Astrocyte (in vitro differentiated cells and primary cell): ENCODE data around the gene LIX1L. TPM values are rescaled to one million over a fixed set of nuclear protein-coding genes. Genes with fewer than 3 reads are reported as not detected.

Source experiments
- DNase-seq: peaks from one replicate; pipeline ENCODE4 v3.0.0-alpha.2; 2010; ENCODE audit warnings: low read depth
- FAIRE-seq: peaks from 2 replicates; lab custom pipeline; 2011; peaks lifted over from hg19 to GRCh38; lab: Jason Lieb, UNC
- H2AFZ ChIP-seq: 2 replicates; pipeline ENCODE4 v1.6.0; 2012; ENCODE audit warnings: low read depth, low read length, inconsistent platforms
- H3K27ac ChIP-seq: 2 replicates; pipeline ENCODE4 v1.5.1; 2011; ENCODE audit warnings: low read depth, low read length, inconsistent platforms
- H3K27me3 ChIP-seq: 2 replicates; pipeline ENCODE4 v1.6.0; 2011; ENCODE audit warnings: low read length, inconsistent platforms; ENCODE audit not compliant: insufficient read depth
- H3K36me3 ChIP-seq: 2 replicates; pipeline ENCODE4 v1.5.1; 2011; ENCODE audit warnings: low read length, inconsistent platforms; ENCODE audit not compliant: insufficient read depth
- H3K4me1 ChIP-seq: 2 replicates; pipeline ENCODE4 v1.5.1; 2011; ENCODE audit warnings: low read length, inconsistent platforms; ENCODE audit not compliant: insufficient read depth
- H3K4me2 ChIP-seq: 2 replicates; pipeline ENCODE4 v1.6.0; 2012; ENCODE audit warnings: low read length, inconsistent platforms
- H3K4me3 ChIP-seq: 2 replicates; pipeline ENCODE4 v1.5.1; 2011; ENCODE audit warnings: low read depth, mild to moderate bottlenecking, low read length, inconsistent platforms; ENCODE audit not compliant: insufficient read depth
- H3K79me2 ChIP-seq: 2 replicates; pipeline ENCODE4 v1.6.0; 2012; ENCODE audit warnings: mild to moderate bottlenecking, low read length, inconsistent platforms; ENCODE audit not compliant: insufficient read depth
- H3K9ac ChIP-seq: 2 replicates; pipeline ENCODE4 v1.6.0; 2012; ENCODE audit warnings: mild to moderate bottlenecking, low read length, inconsistent platforms
- H3K9me3 ChIP-seq: 2 replicates; pipeline ENCODE4 v1.5.1; 2012; ENCODE audit warnings: low read depth, mild to moderate bottlenecking, low read length, inconsistent platforms; ENCODE audit not compliant: insufficient read depth
- H4K20me1 ChIP-seq: 2 replicates; pipeline ENCODE4 v1.6.0; 2012; ENCODE audit warnings: low read length, inconsistent platforms; ENCODE audit not compliant: insufficient read depth
- H3K27ac Mint-ChIP-seq: one replicate; pipeline ENCODE4 v1.8.0; 2021; ENCODE audit warnings: mild to moderate bottlenecking, mixed read lengths; ENCODE audit not compliant: unreplicated experiment
- H3K27me3 Mint-ChIP-seq: one replicate; pipeline ENCODE4 v1.8.0; 2021; ENCODE audit warnings: low read depth, mixed read lengths; ENCODE audit not compliant: unreplicated experiment
- H3K36me3 Mint-ChIP-seq: one replicate; pipeline ENCODE4 v1.8.0; 2021; ENCODE audit warnings: low read depth, mixed read lengths; ENCODE audit not compliant: unreplicated experiment
- H3K4me1 Mint-ChIP-seq: one replicate; pipeline ENCODE4 v1.8.0; 2021; ENCODE audit warnings: low read depth, mixed read lengths; ENCODE audit not compliant: unreplicated experiment
- H3K4me3 Mint-ChIP-seq: one replicate; pipeline ENCODE4 v1.8.0; 2021; ENCODE audit warnings: mild to moderate bottlenecking, moderate library complexity, mixed read lengths; ENCODE audit not compliant: unreplicated experiment
- H3K9me3 Mint-ChIP-seq: one replicate; pipeline ENCODE4 v1.8.0; 2021; ENCODE audit warnings: mild to moderate bottlenecking, mixed read lengths; ENCODE audit not compliant: unreplicated experiment
- EZH2 ChIP-seq: IDR thresholded peaks from 2 replicates; pipeline ENCODE4 v1.6.1; 2012; ENCODE audit warnings: mild to moderate bottlenecking, low read length, inconsistent platforms; ENCODE audit not compliant: insufficient read depth
- total RNA-seq: library from RNA; stranded (reverse); gene quantifications from 2 replicates; pipeline ENCODE4 v1.2.1, GENCODE V29; 2021
- TF ChIP-seq, protein P1 (sequence below): IDR thresholded peaks from 2 replicates; pipeline ENCODE4 v1.5.1; 2011; ENCODE audit warnings: low read depth, mild to moderate bottlenecking, inconsistent platforms, low read length, moderate library complexity; ENCODE audit not compliant: insufficient read depth

Gene LIX1L
- total RNA-seq, 1 donor from 2014 or later = 37.2 TPM

- Mint-ChIP-seq H3K27me3 (peaks cover 11% of the 10 kb centered on the region), H3K27ac (no peak overlapping the region), H3K4me3 (no peak overlapping the region), H3K9me3 (no peaks in the 10 kb centered on the region), H3K4me1 (peaks cover 20% of the 10 kb centered on the region), H3K36me3 (peaks cover 8% of the 10 kb centered on the region)
- Histone ChIP-seq H3K27ac (no peak overlapping the region), H2AFZ (no peak overlapping the region), H3K4me3 (no peak overlapping the region), H3K4me2 (peak overlapping the region; percentile 77), H3K9ac (no peak overlapping the region), H4K20me1 (no peaks in the 10 kb centered on the region), H3K27me3 (no peaks in the 10 kb centered on the region), H3K4me1 (peaks cover 24% of the 10 kb centered on the region), H3K9me3 (no peaks in the 10 kb centered on the region), H3K79me2 (no peaks in the 10 kb centered on the region), H3K36me3 (no peaks in the 10 kb centered on the region)
- FAIRE-seq (no peak), DNase-seq (no peak)
- no peak for TF ChIP-seq EZH2
- TF ChIP-seq, protein P1, sequence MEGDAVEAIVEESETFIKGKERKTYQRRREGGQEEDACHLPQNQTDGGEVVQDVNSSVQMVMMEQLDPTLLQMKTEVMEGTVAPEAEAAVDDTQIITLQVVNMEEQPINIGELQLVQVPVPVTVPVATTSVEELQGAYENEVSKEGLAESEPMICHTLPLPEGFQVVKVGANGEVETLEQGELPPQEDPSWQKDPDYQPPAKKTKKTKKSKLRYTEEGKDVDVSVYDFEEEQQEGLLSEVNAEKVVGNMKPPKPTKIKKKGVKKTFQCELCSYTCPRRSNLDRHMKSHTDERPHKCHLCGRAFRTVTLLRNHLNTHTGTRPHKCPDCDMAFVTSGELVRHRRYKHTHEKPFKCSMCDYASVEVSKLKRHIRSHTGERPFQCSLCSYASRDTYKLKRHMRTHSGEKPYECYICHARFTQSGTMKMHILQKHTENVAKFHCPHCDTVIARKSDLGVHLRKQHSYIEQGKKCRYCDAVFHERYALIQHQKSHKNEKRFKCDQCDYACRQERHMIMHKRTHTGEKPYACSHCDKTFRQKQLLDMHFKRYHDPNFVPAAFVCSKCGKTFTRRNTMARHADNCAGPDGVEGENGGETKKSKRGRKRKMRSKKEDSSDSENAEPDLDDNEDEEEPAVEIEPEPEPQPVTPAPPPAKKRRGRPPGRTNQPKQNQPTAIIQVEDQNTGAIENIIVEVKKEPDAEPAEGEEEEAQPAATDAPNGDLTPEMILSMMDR = no peak
These were observed 64.3 kb downstream of the LIX1L start for GRCh38 chr1:145893306-145894055.

- FAIRE-seq = no peak
- peak overlapping the region; percentile 15 for H2AFZ ChIP-seq
- no peaks in the 10 kb centered on the region for H4K20me1 ChIP-seq
These were observed 65.2 kb downstream of the LIX1L start for GRCh38 chr1:145892486-145893087.

More at GRCh38 chr1:145892486-145893087, 65.2 kb downstream of the LIX1L start:
- peaks cover 11% of the 10 kb centered on the region for H3K27me3 Mint-ChIP-seq
- peaks cover 17% of the 10 kb centered on the region for H3K4me1 Mint-ChIP-seq
- Histone ChIP-seq H3K9ac (peak overlapping the region; percentile 51), H3K4me2 (peak overlapping the region; percentile 77), H3K27me3 (no peaks in the 10 kb centered on the region), H3K79me2 (no peaks in the 10 kb centered on the region), H3K4me3 (peak overlapping the region; percentile 11), H3K9me3 (no peaks in the 10 kb centered on the region), H3K36me3 (no peaks in the 10 kb centered on the region), H3K4me1 (peaks cover 24% of the 10 kb centered on the region), H3K27ac (peak overlapping the region; percentile 86)
- H3K9me3 Mint-ChIP-seq = no peaks in the 10 kb centered on the region
- DNase-seq = peak; percentile 59
- peak overlapping the region; percentile 94 for H3K27ac Mint-ChIP-seq
- H3K36me3 Mint-ChIP-seq = peaks cover 8% of the 10 kb centered on the region
- TF ChIP-seq EZH2 = no peak
- TF ChIP-seq, protein P1 = no peak
- H3K4me3 Mint-ChIP-seq = peak overlapping the region; percentile 69
